Thoracic aorta (tissue), 2 donors: ENCODE results near the gene ZNF681. TPM values are rescaled to one million over a fixed set of nuclear protein-coding genes. Genes with fewer than 3 reads are reported as not detected.

Source experiments
- ATAC-seq: fragments of 150-250 bp; one replicate; pipeline ENCODE4 v1.8.0; 2017; ENCODE audit warnings: low read depth; ENCODE audit not compliant: insufficient number of reproducible peaks, low FRiP score
- DNase-seq: peaks from one replicate; pipeline ENCODE4 v3.0.0-alpha.2; 2020; ENCODE audit warnings: low spot score
- H3K27ac ChIP-seq, 2 donors: fragments of 200-600 bp; sonication (generic); 1 replicate in 1 of 2; 2 replicates in 1 of 2; pipeline ENCODE4 v1.5.1; 2016; ENCODE audit warnings: mild to moderate bottlenecking in 2 of 2, moderate library complexity in 2 of 2
- H3K27me3 ChIP-seq: fragments of 200-600 bp; sonication (generic); replicated peaks from 2 replicates; pipeline ENCODE4 v1.6.0; 2016; ENCODE audit warnings: mild to moderate bottlenecking; ENCODE audit not compliant: insufficient read depth
- H3K36me3 ChIP-seq: fragments of 200-600 bp; sonication (generic); one replicate; pipeline ENCODE4 v1.5.1; 2016
- H3K4me1 ChIP-seq, 2 donors: fragments of 200-600 bp; sonication (generic); 1 replicate in 1 of 2; 2 replicates in 1 of 2; pipeline versions ENCODE4 v1.5.1 to v1.6.0; 2016; ENCODE audit warnings: low read depth in 2 of 2, mild to moderate bottlenecking in 1 of 2; ENCODE audit not compliant: control insufficient read depth in 1 of 2
- H3K4me3 ChIP-seq: fragments of 200-600 bp; sonication (generic); 2 replicates; pipeline ENCODE4 v1.5.1; 2016; ENCODE audit warnings: mild to moderate bottlenecking
- H3K9me3 ChIP-seq: fragments of 200-600 bp; sonication (generic); 2 replicates; pipeline ENCODE4 v1.5.1; 2016
- total RNA-seq, 2 donors: library from RNA; depleted of rRNA; stranded (reverse); fragments of >200 nt; gene quantifications; one replicate each; pipeline versions ENCODE4 v1.1.0 to v1.2.3, GENCODE V29; 2016
- TF ChIP-seq, protein P1 (sequence below): fragments of 200-600 bp; sonication (generic); IDR thresholded peaks from one replicate; pipeline ENCODE4 v1.5.1; 2019; ENCODE audit warnings: antibody characterized with exemption

The ZNF681 gene
- total RNA-seq, 2 donors from 2014 or later, result 0.56 to 2.2 TPM

GRCh38 chr19:23770672-23771250 is 12.1 kb upstream of the ZNF681 start:
- ATAC-seq (no peak), DNase-seq (no peak)
- H3K9me3 ChIP-seq, result no peaks in the 10 kb centered on the region
- TF ChIP-seq, protein P1, sequence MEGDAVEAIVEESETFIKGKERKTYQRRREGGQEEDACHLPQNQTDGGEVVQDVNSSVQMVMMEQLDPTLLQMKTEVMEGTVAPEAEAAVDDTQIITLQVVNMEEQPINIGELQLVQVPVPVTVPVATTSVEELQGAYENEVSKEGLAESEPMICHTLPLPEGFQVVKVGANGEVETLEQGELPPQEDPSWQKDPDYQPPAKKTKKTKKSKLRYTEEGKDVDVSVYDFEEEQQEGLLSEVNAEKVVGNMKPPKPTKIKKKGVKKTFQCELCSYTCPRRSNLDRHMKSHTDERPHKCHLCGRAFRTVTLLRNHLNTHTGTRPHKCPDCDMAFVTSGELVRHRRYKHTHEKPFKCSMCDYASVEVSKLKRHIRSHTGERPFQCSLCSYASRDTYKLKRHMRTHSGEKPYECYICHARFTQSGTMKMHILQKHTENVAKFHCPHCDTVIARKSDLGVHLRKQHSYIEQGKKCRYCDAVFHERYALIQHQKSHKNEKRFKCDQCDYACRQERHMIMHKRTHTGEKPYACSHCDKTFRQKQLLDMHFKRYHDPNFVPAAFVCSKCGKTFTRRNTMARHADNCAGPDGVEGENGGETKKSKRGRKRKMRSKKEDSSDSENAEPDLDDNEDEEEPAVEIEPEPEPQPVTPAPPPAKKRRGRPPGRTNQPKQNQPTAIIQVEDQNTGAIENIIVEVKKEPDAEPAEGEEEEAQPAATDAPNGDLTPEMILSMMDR, result no peak
- H3K27me3 ChIP-seq, result no peaks in the 10 kb centered on the region
- H3K36me3 ChIP-seq, result no peaks in the 10 kb centered on the region
- H3K4me3 ChIP-seq, result no peak overlapping the region
- no peaks in the 10 kb centered on the region for H3K4me1 ChIP-seq
- H3K27ac ChIP-seq, result no peak overlapping the region

DNA sequence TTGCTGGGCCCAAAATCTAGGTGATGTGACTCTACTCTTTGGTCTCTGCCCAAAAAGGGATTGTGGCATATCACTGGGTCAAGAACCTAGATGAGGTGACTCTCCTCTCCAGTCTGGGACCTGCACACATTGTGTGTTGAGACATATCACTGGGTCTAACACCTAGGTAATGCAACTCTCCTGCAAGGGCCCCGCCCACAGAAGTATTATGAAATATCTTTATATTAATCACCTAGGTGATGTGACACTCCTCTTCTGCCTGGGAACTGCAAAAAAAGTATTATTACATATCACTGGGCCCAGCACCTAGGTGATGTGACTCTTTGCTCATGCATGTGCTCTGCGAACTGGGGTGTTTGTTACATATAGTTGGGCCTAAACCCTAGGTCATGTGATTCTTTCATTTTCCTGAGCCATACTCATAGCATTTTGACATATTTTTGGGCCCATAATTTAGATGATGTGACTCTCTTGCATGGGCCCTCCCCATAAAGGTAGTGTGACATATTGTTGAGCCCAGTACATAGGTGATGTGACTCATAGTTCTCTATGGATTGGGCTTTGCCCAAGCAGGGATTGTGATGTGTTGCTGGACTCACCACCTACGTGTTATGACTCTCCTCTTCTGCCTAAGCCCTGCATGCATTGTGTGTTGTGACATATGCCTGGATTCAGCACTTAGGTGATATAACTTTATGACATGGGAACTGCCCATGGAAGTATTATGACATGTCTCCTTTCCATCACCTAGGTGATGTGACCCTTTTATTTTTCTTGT is 11.2 kb upstream of the ZNF681 start:
- DNase-seq (no peak), ATAC-seq (no peak)
- Histone ChIP-seq H3K4me3 (no peak overlapping the region), H3K27ac (no peak overlapping the region), H3K27me3 (no peaks in the 10 kb centered on the region), H3K4me1 (no peaks in the 10 kb centered on the region), H3K9me3 (no peaks in the 10 kb centered on the region), H3K36me3 (no peaks in the 10 kb centered on the region)
- TF ChIP-seq, protein P1, result no peak

DNA sequence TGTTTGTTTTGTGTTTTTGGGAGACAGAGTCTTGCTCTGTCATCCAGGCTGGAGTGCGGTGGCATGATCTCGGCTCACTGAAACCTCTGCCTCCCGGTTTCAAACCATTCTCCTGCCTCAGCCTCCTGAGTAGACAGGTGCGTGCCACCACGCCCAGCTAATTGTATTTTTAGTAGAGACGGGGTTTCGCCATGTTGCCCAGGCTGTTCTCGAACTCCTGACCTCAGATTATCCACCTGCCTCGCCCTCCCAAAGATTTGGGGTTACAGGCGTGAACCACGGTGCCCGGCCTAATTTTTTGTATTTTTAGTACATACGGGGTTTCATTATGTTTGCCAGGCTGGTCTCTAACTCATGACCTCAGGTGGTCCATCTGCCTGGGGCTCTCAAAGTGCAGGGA is 8.3 kb upstream of the ZNF681 start:
- Histone ChIP-seq H3K27ac (no peak overlapping the region), H3K9me3 (no peaks in the 10 kb centered on the region), H3K27me3 (no peaks in the 10 kb centered on the region), H3K4me1 (peaks cover 5 to 10% of the 10 kb centered on the region in 2 donors), H3K36me3 (no peaks in the 10 kb centered on the region), H3K4me3 (no peak overlapping the region)
- TF ChIP-seq, protein P1, result no peak
- no peak for DNase-seq
- ATAC-seq, result no peak

DNA sequence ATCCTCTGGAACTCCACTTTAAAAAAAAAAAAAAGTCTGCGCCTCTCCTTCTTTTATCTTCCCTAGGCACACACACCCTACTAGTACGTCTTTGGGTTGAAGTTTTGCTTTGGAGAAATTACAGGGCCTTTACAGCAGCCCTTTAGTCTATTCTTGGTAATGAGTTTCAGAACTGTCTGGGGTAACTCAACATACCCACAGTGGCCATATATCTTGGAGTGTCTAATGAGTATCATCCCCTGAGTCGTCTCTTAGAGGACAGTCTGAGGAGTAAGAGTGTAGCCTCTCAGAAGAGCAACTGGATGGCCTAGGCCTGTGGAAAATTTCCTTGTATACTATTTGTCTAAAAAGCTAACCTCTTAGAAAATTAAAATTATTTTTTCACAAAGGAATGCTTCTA is 6.1 kb upstream of the ZNF681 start:
- Histone ChIP-seq H3K4me3 (no peak overlapping the region), H3K36me3 (no peaks in the 10 kb centered on the region), H3K27me3 (no peaks in the 10 kb centered on the region), H3K27ac (no peak overlapping the region), H3K4me1 (peaks cover 5 to 10% of the 10 kb centered on the region in 2 donors), H3K9me3 (no peaks in the 10 kb centered on the region)
- DNase-seq (no peak), ATAC-seq (no peak)
- TF ChIP-seq, protein P1, result no peak

GRCh38 chr19:23762884-23763711 is 4.4 kb upstream of the ZNF681 start:
- peak overlapping the region; percentile 52 to 66 for H3K27ac ChIP-seq
- no peaks in the 10 kb centered on the region for H3K27me3 ChIP-seq
- H3K4me3 ChIP-seq, result peak overlapping the region; percentile 93
- TF ChIP-seq, protein P1, result no peak
- H3K36me3 ChIP-seq, result no peaks in the 10 kb centered on the region
- H3K4me1 ChIP-seq, result peaks cover 8 to 10% of the 10 kb centered on the region in 2 donors
- no peak for DNase-seq
- peak; percentile 90 for ATAC-seq
- H3K9me3 ChIP-seq, result no peaks in the 10 kb centered on the region
